IMR-90 (cell line): ENCODE results near the gene FGF5.

ENCODE experiments used
- BHLHE40 ChIP-seq: fragments of 150-350 bp; IDR thresholded peaks from 2 replicates; pipeline ENCODE4 v1.6.1; 2016; ENCODE audit warnings: mild to moderate bottlenecking, low read depth, low read length
- CEBPB ChIP-seq: IDR thresholded peaks from 2 replicates; pipeline ENCODE4 v1.6.1; 2012; ENCODE audit warnings: low read depth, low read length, improper control_type of control experiment
- FOS ChIP-seq: fragments of 150-350 bp; IDR thresholded peaks from 2 replicates; pipeline ENCODE4 v1.6.1; 2016; ENCODE audit warnings: low read depth, low read length
- MAZ ChIP-seq: IDR thresholded peaks from 2 replicates; pipeline ENCODE4 v1.6.1; 2012; ENCODE audit warnings: low read depth, mild to moderate bottlenecking, low read length, improper control_type of control experiment, moderate library complexity, borderline replicate concordance
- POLR2A ChIP-seq: IDR thresholded peaks from 2 replicates; pipeline ENCODE4 v1.6.1; 2012; ENCODE audit warnings: mild to moderate bottlenecking, low read depth, low read length
- RAD21 ChIP-seq: IDR thresholded peaks from 2 replicates; pipeline ENCODE4 v1.6.1; 2012; ENCODE audit warnings: low read length, improper control_type of control experiment
- RCOR1 ChIP-seq: IDR thresholded peaks from 2 replicates; pipeline ENCODE4 v1.6.1; 2012; ENCODE audit warnings: mild to moderate bottlenecking, low read length, improper control_type of control experiment; ENCODE audit not compliant: insufficient replicate concordance
- SMC3 ChIP-seq: fragments of 150-350 bp; IDR thresholded peaks from 2 replicates; pipeline ENCODE4 v1.6.1; 2016; ENCODE audit warnings: low read depth, mild to moderate bottlenecking, antibody characterized with exemption, low read length, moderate library complexity
- USF2 ChIP-seq: fragments of 150-350 bp; IDR thresholded peaks from 2 replicates; pipeline ENCODE4 v1.6.1; 2017; ENCODE audit warnings: mild to moderate bottlenecking, antibody characterized with exemption, low read length, low read depth
- TF ChIP-seq, protein P1 (sequence below): conservative IDR thresholded peaks from 2 replicates; pipeline ENCODE4 v1.5.1; 2012; ENCODE audit warnings: mild to moderate bottlenecking, low read depth, low read length, improper control_type of control experiment
- TF ChIP-seq, protein P2 (sequence below): fragments of 150-350 bp; IDR thresholded peaks from 2 replicates; pipeline ENCODE4 v1.6.1; 2016; ENCODE audit warnings: low read depth, mild to moderate bottlenecking, low read length, moderate library complexity, borderline replicate concordance

DNA sequence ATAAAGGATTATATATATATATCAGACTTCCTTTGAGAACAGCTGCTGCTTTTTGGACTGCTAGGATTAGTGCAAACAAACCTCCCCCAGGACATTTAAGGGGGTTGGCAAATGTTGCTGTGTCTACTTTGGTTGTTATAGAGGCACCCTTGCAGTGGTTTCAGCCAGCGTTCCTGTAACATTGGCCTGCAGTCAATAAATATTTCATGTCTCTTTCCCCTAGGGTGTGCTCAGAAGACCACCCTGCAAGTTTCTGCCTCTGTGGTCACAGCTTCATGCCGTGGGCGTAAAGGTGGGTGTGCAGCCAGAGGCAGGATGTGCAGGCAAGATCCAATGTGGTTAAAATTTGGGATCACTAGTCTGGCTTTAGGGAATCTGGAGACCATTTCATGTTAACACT is 28.9 kb downstream of the FGF5 start:
- TF ChIP-seq, protein P1, sequence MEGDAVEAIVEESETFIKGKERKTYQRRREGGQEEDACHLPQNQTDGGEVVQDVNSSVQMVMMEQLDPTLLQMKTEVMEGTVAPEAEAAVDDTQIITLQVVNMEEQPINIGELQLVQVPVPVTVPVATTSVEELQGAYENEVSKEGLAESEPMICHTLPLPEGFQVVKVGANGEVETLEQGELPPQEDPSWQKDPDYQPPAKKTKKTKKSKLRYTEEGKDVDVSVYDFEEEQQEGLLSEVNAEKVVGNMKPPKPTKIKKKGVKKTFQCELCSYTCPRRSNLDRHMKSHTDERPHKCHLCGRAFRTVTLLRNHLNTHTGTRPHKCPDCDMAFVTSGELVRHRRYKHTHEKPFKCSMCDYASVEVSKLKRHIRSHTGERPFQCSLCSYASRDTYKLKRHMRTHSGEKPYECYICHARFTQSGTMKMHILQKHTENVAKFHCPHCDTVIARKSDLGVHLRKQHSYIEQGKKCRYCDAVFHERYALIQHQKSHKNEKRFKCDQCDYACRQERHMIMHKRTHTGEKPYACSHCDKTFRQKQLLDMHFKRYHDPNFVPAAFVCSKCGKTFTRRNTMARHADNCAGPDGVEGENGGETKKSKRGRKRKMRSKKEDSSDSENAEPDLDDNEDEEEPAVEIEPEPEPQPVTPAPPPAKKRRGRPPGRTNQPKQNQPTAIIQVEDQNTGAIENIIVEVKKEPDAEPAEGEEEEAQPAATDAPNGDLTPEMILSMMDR: no peak
- TF ChIP-seq RAD21: no peak
- no peak for TF ChIP-seq CEBPB
- TF ChIP-seq, protein P2, sequence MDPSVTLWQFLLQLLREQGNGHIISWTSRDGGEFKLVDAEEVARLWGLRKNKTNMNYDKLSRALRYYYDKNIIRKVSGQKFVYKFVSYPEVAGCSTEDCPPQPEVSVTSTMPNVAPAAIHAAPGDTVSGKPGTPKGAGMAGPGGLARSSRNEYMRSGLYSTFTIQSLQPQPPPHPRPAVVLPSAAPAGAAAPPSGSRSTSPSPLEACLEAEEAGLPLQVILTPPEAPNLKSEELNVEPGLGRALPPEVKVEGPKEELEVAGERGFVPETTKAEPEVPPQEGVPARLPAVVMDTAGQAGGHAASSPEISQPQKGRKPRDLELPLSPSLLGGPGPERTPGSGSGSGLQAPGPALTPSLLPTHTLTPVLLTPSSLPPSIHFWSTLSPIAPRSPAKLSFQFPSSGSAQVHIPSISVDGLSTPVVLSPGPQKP: no peak
- no peak for TF ChIP-seq POLR2A
- TF ChIP-seq USF2: no peak
- no peak for TF ChIP-seq MAZ
- no peak for TF ChIP-seq FOS
- no peak for TF ChIP-seq SMC3
- TF ChIP-seq RCOR1: no peak
- no peak for TF ChIP-seq BHLHE40
